Transverse colon (tissue), 4 donors: ENCODE results near the gene COL4A5.

Experiments
- CTCF ChIP-seq, 5 experiments: fragments of 200-600 bp in 3 of 5; fragments of 450-650 bp in 2 of 5; sonication (generic) in 3 of 5; IDR thresholded peaks; 1 replicate in 2 of 5; 2 replicates in 3 of 5; pipeline ENCODE4 v1.5.1; 2016 to 2017; ENCODE audit warnings: antibody characterized with exemption in 5 of 5, inconsistent platforms in 3 of 5, mild to moderate bottlenecking in 2 of 5, moderate library complexity in 1 of 5
- EP300 ChIP-seq: sonication (generic); formaldehyde crosslinking; IDR thresholded peaks from one replicate; pipeline ENCODE4 v1.6.1; 2017; ENCODE audit warnings: antibody characterized with exemption, low read depth
- POLR2A ChIP-seq: fragments of 450-650 bp; IDR thresholded peaks from one replicate; pipeline ENCODE4 v1.6.1; 2016; ENCODE audit warnings: antibody characterized with exemption, mild to moderate bottlenecking, moderate library complexity
- POLR2AphosphoS5 ChIP-seq, 3 donors: sonication (generic); formaldehyde crosslinking; IDR thresholded peaks; one replicate each; pipeline ENCODE4 v1.6.1; 2016; ENCODE audit warnings: antibody characterized with exemption in 3 of 3

GRCh38 chrX:108590496-108590895 lies 150.9 kb downstream of the COL4A5 start:
- TF ChIP-seq CTCF (IDR thresholded peaks at IDR 0.05) (no peak), EP300 (no peak), POLR2A (no peak), POLR2AphosphoS5 (IDR thresholded peaks at IDR 0.05) (no peak)
